ENCODE results near the gene MAGI2. TPM values are rescaled to one million over a fixed set of nuclear protein-coding genes. Genes with fewer than 3 reads are reported as not detected.

The MAGI2 gene
- total RNA-seq, 3 donors from 2014 or later: 9.8 to 22.7 (median 20.2) TPM

- H3K4me3 ChIP-seq: no peak overlapping the region
- H3K36me3 ChIP-seq: no peaks in the 10 kb centered on the region
- DNase-seq (ENCODE audit: low spot score in 2 of 2): no peak
- H3K27me3 ChIP-seq: no peaks in the 10 kb centered on the region
- TF ChIP-seq POLR2A (IDR thresholded peaks at IDR 0.05) (no peak), POLR2AphosphoS5 (IDR thresholded peaks at IDR 0.05) (no peak), CTCF (IDR thresholded peaks at IDR 0.05) (no peak)
- intact Hi-C loops (cut with DNase I; ENCODE audit: low total_unique reads): no loop called here
- H3K9me3 ChIP-seq: peaks cover 6 to 12% of the 10 kb centered on the region in 2 donors
- no peaks in the 10 kb centered on the region for H3K4me1 ChIP-seq
- H3K27ac ChIP-seq: no peak overlapping the region
These were observed 704.3 kb downstream of the MAGI2 start for GRCh38 chr7:78749052-78749746.

GRCh38 chr7:78747592-78747991 lies 705.9 kb downstream of the MAGI2 start:
- H3K4me3 ChIP-seq: no peak overlapping the region
- H3K27ac ChIP-seq: no peak overlapping the region
- TF ChIP-seq CTCF (IDR thresholded peaks at IDR 0.05) (no peak), POLR2AphosphoS5 (IDR thresholded peaks at IDR 0.05) (no peak), POLR2A (IDR thresholded peaks at IDR 0.05) (no peak)
- no peaks in the 10 kb centered on the region for H3K36me3 ChIP-seq
- intact Hi-C loops (cut with DNase I; ENCODE audit: low total_unique reads): no loop called here
- H3K4me1 ChIP-seq: no peaks in the 10 kb centered on the region
- no peak for DNase-seq (ENCODE audit: low spot score in 2 of 2)
- no peaks in the 10 kb centered on the region for H3K9me3 ChIP-seq
- H3K27me3 ChIP-seq: no peaks in the 10 kb centered on the region

GRCh38 chr7:78746301-78746700 lies 707.2 kb downstream of the MAGI2 start:
- H3K27me3 ChIP-seq: no peaks in the 10 kb centered on the region
- DNase-seq (ENCODE audit: low spot score in 2 of 2): no peak
- no peaks in the 10 kb centered on the region for H3K9me3 ChIP-seq
- H3K36me3 ChIP-seq: no peaks in the 10 kb centered on the region
- no peaks in the 10 kb centered on the region for H3K4me1 ChIP-seq
- TF ChIP-seq CTCF (IDR thresholded peaks at IDR 0.05) (no peak), POLR2AphosphoS5 (IDR thresholded peaks at IDR 0.05) (no peak), POLR2A (IDR thresholded peaks at IDR 0.05) (no peak)
- no peak overlapping the region for H3K4me3 ChIP-seq
- H3K27ac ChIP-seq: no peak overlapping the region
- intact Hi-C loops (cut with DNase I; ENCODE audit: low total_unique reads): no loop called here

- H3K27me3 ChIP-seq: no peaks in the 10 kb centered on the region
- TF ChIP-seq CTCF (IDR thresholded peaks at IDR 0.05) (no peak), POLR2A (IDR thresholded peaks at IDR 0.05) (no peak), POLR2AphosphoS5 (IDR thresholded peaks at IDR 0.05) (no peak)
- no peaks in the 10 kb centered on the region for H3K36me3 ChIP-seq
- no peaks in the 10 kb centered on the region for H3K4me1 ChIP-seq
- no peak overlapping the region for H3K27ac ChIP-seq
- intact Hi-C loops (cut with DNase I; ENCODE audit: low total_unique reads): no loop called here
- DNase-seq (ENCODE audit: low spot score in 2 of 2): no peak
- H3K4me3 ChIP-seq: no peak overlapping the region
- H3K9me3 ChIP-seq: no peaks in the 10 kb centered on the region
These were observed 710.8 kb downstream of the MAGI2 start for GRCh38 chr7:78742694-78743093.

- intact Hi-C loops (cut with DNase I; ENCODE audit: low total_unique reads): no loop called here
- Histone ChIP-seq H3K27ac (no peak overlapping the region), H3K9me3 (no peaks in the 10 kb centered on the region), H3K27me3 (no peaks in the 10 kb centered on the region), H3K4me1 (no peaks in the 10 kb centered on the region), H3K36me3 (no peaks in the 10 kb centered on the region), H3K4me3 (no peak overlapping the region)
- TF ChIP-seq POLR2A (IDR thresholded peaks at IDR 0.05): no peak
- TF ChIP-seq POLR2AphosphoS5 (IDR thresholded peaks at IDR 0.05): no peak
- no peak for TF ChIP-seq CTCF (IDR thresholded peaks at IDR 0.05)
- DNase-seq (ENCODE audit: low spot score in 2 of 2): no peak
These were observed 716.9 kb downstream of the MAGI2 start for GRCh38 chr7:78736548-78736947.

All from breast epithelium (tissue), 4 donors.